GM19397 (cell line): ENCODE measurements around the gene PSMB3.

Experiments used
- ATAC-seq: cut with Tn5 transposase; IDR thresholded peaks from one replicate; pipeline ENCODE4 v1.9.1; 2021; ENCODE audit warnings: mild to moderate bottlenecking, moderate library complexity; ENCODE audit not compliant: unreplicated experiment

The PSMB3 gene

GRCh38 chr17:38794221-38794620, 41.7 kb downstream of the PSMB3 start:
- no peak for ATAC-seq

DNA sequence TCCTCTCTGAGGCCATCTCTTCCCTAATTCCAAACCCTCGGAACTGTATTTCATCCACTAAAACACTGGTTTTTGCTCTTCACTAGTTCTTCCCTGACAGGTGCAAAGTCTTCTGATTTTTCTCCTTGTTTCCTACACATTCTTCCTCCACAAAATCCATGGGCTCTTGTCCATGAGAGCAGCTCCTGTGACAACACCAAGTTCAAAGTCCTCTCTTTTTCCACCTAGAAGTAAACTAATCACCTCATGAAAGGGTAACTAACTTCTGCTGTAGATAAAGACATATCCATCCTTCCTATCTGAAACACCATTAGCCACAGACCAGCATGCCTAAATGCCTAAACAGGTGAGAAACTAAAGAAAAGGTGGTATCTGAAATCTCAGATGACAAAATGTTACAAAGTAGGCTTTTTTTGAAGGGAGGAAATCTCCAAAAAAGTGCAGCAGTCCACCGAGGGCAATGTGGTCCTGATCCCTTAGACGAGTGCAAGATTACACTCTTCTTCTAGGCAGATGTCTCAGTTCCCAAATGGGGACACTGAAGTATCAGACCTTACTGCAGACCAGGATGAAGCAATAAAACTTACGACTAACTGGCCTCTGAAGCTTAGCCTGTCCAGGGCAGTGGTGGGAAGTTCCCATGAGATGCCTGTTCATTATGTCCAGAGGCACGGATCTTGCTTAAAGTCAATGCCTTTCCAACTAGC, 44.1 kb downstream of the PSMB3 start:
- no peak for ATAC-seq

DNA sequence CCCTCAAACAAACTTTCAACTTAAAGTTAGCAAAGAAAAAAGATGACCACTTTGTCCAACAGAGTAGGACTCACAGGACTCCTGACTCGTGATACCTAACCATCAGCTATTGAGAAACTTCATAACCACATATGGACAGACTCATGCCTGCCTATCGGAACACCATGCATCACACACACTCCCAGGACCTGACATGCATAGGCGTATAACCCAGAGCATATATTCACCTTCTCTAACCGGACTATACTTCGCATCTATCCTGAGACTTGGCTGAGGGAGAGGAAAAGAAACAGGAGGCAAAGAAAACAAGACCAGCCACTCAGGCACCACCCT, 44.6 kb downstream of the PSMB3 start:
- ATAC-seq: no peak

GRCh38 chr17:38797828-38798227, 45.3 kb downstream of the PSMB3 start:
- no peak for ATAC-seq

- ATAC-seq: peak; percentile 21
Observed at GRCh38 chr17:38798614-38799500, 46.3 kb downstream of the PSMB3 start.

DNA sequence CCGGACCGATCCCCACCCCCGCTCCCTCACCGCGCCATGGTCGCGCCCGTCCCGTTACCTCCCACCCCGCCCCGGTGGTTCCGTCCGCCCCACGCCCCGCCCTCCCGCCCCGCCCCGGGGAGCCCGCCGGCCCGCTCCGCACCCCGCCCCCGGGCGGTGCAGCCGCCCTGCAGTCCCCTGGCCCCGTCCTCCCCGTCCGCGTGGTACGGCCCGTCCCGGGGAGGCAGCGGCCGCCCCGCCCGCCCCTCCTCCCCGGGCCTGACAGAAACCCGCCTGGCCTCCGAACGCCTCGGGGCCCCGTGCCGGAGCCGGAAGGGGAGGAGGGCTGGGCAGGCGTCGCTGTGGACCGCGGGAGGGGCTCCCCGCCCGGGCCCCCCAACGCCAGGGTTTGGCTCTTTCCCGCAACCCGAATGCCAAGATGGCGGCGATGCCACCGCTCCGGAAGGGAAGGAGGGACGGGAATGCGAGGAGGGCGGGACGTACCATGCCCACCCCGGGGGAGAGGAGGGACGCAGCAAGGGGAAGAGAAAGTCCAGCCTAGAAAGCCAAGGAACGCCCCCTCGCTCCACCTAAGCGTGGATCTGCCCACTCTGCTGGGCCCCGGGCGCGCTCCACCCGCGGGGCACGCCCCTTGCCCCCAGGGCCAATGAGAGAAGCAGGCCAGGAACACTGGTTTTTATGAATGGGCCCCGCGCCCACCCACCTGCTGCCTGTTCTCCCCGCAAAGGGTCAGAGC, 47.1 kb downstream of the PSMB3 start, which contains the start of gene PIP4K2B:
Gene PIP4K2B (minus strand): TSS at position 56 of the 736 bp plus-strand sequence. CDS start 132 bp downstream, outside the sequence.
- ATAC-seq: peak; percentile 75

DNA sequence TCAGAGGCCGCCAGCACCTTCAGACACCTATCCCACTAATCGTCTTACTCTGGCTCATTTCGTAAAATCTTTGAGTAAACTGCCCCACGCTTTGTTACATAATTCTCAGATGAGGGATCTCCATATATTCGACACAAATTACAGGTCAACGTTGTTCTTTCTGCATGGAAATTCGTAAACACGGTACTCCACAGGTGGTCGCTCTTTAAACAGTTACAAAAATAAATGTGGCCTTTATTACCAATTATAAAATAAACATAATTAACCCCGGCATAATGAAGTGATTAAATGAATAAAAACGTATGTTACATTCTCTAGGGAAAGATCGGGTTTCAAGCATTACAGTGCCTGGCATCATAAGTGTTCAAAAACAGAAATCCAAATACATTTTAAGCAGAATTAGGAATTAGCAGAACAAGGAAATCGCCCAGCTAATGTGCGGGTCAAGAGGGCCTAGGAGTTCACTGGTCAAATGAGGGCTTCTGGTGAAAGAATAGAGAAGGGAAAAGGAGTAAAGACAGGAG, 47.8 kb downstream of the PSMB3 start:
- no peak for ATAC-seq

DNA sequence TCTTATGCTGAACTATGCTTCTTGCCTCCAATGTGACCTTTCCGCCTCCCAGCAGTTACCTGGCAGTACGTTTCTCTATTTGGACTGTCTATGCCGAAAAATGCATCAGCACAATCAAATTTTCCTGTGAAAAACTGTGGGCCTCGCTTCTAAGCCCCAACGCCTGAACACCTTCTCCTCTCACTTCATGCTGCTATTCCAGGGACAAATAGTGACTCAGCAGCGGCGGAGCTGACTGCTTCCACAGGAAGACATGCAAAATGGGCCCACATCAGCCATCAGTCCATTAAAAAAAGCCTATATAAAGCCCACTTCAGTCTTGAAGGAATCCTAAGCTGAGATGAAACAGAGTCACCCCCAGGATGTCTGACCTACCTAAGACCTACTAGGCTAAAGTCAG, 57.3 kb downstream of the PSMB3 start:
- ATAC-seq: no peak
